IMR-90 (cell line): ENCODE measurements around the gene SQSTM1. TPM values are rescaled to one million over a fixed set of nuclear protein-coding genes. Genes with fewer than 3 reads are reported as not detected.

Source experiments
- ATAC-seq: fragments of 200-7000 bp; cut with Tn5 transposase; 2 replicates; pipeline ENCODE4 v1.9.1; 2020; ENCODE audit warnings: low read depth, mild to moderate bottlenecking, moderate library complexity
- BruUV-seq: library from RNA; stranded (reverse); fragments of 400-500 nt; replicated peaks from 2 replicates; lab custom pipeline; 2021; lab: Mats Ljungman, UMichigan
- CTCF ChIA-PET: fragments of 300-600 bp; formaldehyde crosslinking; extraction: SDS; loops from one replicate; lab custom pipeline; 2021; ENCODE audit warnings: antibody characterized with exemption; lab: Yijun Ruan, JAX
- POLR2A ChIA-PET: fragments of 300-600 bp; sonication (Branson Sonifier 250); formaldehyde crosslinking; loops from one replicate; lab custom pipeline; 2022; ENCODE audit warnings: antibody characterized with exemption; ENCODE audit not compliant: unreplicated experiment; lab: Charles Lee
- DNase-seq: peaks from one replicate; pipeline ENCODE4 v3.0.0; 2013
- H2AFZ ChIP-seq: replicated peaks from 2 replicates; pipeline ENCODE3; 2013; ENCODE audit warnings: low read length, mild to moderate bottlenecking; ENCODE audit not compliant: poor library complexity
- H2AK5ac ChIP-seq: 2 replicates; pipeline ENCODE4 v1.6.1; 2013; ENCODE audit warnings: low read depth, low read length, inconsistent platforms
- H2AK9ac ChIP-seq: replicated peaks from 2 replicates; pipeline ENCODE3; 2013; ENCODE audit warnings: mild to moderate bottlenecking, low read depth, low read length, moderate library complexity; ENCODE audit not compliant: poor library complexity
- H2BK120ac ChIP-seq: 2 replicates; pipeline ENCODE4 v1.6.1; 2013; ENCODE audit warnings: low read depth, low read length, inconsistent platforms
- H2BK15ac ChIP-seq: 3 replicates; pipeline ENCODE4 v1.6.1; 2013; ENCODE audit warnings: low read depth, low read length, inconsistent platforms
- H2BK20ac ChIP-seq: 2 replicates; pipeline ENCODE4 v1.6.1; 2013; ENCODE audit warnings: low read depth, mild to moderate bottlenecking, inconsistent platforms, low read length, moderate library complexity
- H2BK5ac ChIP-seq: 2 replicates; pipeline ENCODE4 v1.6.1; 2013; ENCODE audit warnings: mild to moderate bottlenecking, low read depth, low read length, inconsistent platforms; ENCODE audit not compliant: poor library complexity, severe bottlenecking
- H3K14ac ChIP-seq: replicated peaks from 2 replicates; pipeline ENCODE4 v1.6.1; 2013; ENCODE audit warnings: low read depth, low read length, inconsistent platforms
- H3K18ac ChIP-seq: 2 replicates; pipeline ENCODE4 v1.6.1; 2013; ENCODE audit warnings: low read depth, low read length, control low read depth
- H3K23ac ChIP-seq: 2 replicates; pipeline ENCODE4 v1.6.1; 2013; ENCODE audit warnings: low read depth, low read length, inconsistent platforms
- H3K27ac ChIP-seq: 2 replicates; pipeline ENCODE4 v1.5.1; 2013; ENCODE audit warnings: mild to moderate bottlenecking, control low read depth, low read length; ENCODE audit not compliant: insufficient read depth
- H3K27me3 ChIP-seq: 2 replicates; pipeline ENCODE4 v1.6.1; 2013; ENCODE audit warnings: low read length; ENCODE audit not compliant: control insufficient read depth, insufficient read depth
- H3K36me3 ChIP-seq: 2 replicates; pipeline ENCODE4 v1.6.1; 2013; ENCODE audit warnings: low read length, mixed read lengths; ENCODE audit not compliant: control insufficient read depth, insufficient read depth
- H3K4ac ChIP-seq: 2 replicates; pipeline ENCODE4 v1.6.1; 2013; ENCODE audit warnings: low read depth, low read length, inconsistent platforms
- H3K4me1 ChIP-seq: 2 replicates; pipeline ENCODE4 v1.6.1; 2013; ENCODE audit warnings: low read length, mixed read lengths; ENCODE audit not compliant: control insufficient read depth, insufficient read depth
- H3K4me2 ChIP-seq: 2 replicates; pipeline ENCODE4 v1.6.1; 2013; ENCODE audit warnings: low read depth, mild to moderate bottlenecking, control low read depth, low read length, moderate library complexity
- H3K4me3 ChIP-seq: 2 replicates; pipeline ENCODE4 v1.5.1; 2013; ENCODE audit warnings: low read depth, mild to moderate bottlenecking, control low read depth, low read length, moderate library complexity; ENCODE audit not compliant: insufficient read depth
- H3K56ac ChIP-seq: 2 replicates; pipeline ENCODE4 v1.6.1; 2013; ENCODE audit warnings: low read length, inconsistent platforms; ENCODE audit not compliant: insufficient read depth; ENCODE audit errors: extremely low read depth
- H3K79me1 ChIP-seq, 2 experiments: 2 replicates each; pipeline ENCODE4 v1.6.1; 2013; ENCODE audit warnings: low read length in 2 of 2, inconsistent platforms in 1 of 2, low read depth in 1 of 2
- H3K9ac ChIP-seq: 2 replicates; pipeline ENCODE4 v1.6.1; 2013; ENCODE audit warnings: low read depth, low read length, control low read depth
- H3K9me1 ChIP-seq: 2 replicates; pipeline ENCODE4 v1.6.1; 2013; ENCODE audit warnings: low read length, inconsistent platforms; ENCODE audit not compliant: insufficient read depth
- H3K9me3 ChIP-seq: 2 replicates; pipeline ENCODE4 v1.6.1; 2013; ENCODE audit warnings: low read length; ENCODE audit not compliant: control insufficient read depth, insufficient read depth
- H4K20me1 ChIP-seq: 2 replicates; pipeline ENCODE4 v1.6.1; 2013; ENCODE audit warnings: low read length, inconsistent platforms; ENCODE audit not compliant: insufficient read depth
- H4K5ac ChIP-seq: 2 replicates; pipeline ENCODE4 v1.6.1; 2013; ENCODE audit warnings: mild to moderate bottlenecking, low read depth, low read length, control low read depth
- H4K8ac ChIP-seq, 2 experiments: 2 replicates each; pipeline ENCODE4 v1.6.1; 2013; ENCODE audit warnings: low read depth in 2 of 2, low read length in 2 of 2, control low read depth in 1 of 2, inconsistent platforms in 1 of 2
- H4K91ac ChIP-seq: 2 replicates; pipeline ENCODE4 v1.6.1; 2013; ENCODE audit warnings: low read depth, low read length, inconsistent platforms; ENCODE audit not compliant: insufficient read depth
- BHLHE40 ChIP-seq: fragments of 150-350 bp; IDR thresholded peaks from 2 replicates; pipeline ENCODE4 v1.6.1; 2016; ENCODE audit warnings: mild to moderate bottlenecking, low read depth, low read length
- CEBPB ChIP-seq: IDR thresholded peaks from 2 replicates; pipeline ENCODE4 v1.6.1; 2012; ENCODE audit warnings: low read depth, low read length, improper control_type of control experiment
- CHD1 ChIP-seq: IDR thresholded peaks from 2 replicates; pipeline ENCODE4 v1.6.1; 2012; ENCODE audit warnings: low read depth, low read length, improper control_type of control experiment
- ELK1 ChIP-seq: fragments of 150-350 bp; IDR thresholded peaks from 2 replicates; pipeline ENCODE4 v1.6.1; 2016; ENCODE audit warnings: low read depth, mild to moderate bottlenecking, low read length, moderate library complexity, borderline replicate concordance
- FOS ChIP-seq: fragments of 150-350 bp; IDR thresholded peaks from 2 replicates; pipeline ENCODE4 v1.6.1; 2016; ENCODE audit warnings: low read depth, low read length
- MAFK ChIP-seq: IDR thresholded peaks from 2 replicates; pipeline ENCODE4 v1.6.1; 2012; ENCODE audit warnings: low read depth, low read length, improper control_type of control experiment
- MAZ ChIP-seq: IDR thresholded peaks from 2 replicates; pipeline ENCODE4 v1.6.1; 2012; ENCODE audit warnings: low read depth, mild to moderate bottlenecking, low read length, improper control_type of control experiment, moderate library complexity, borderline replicate concordance
- MXI1 ChIP-seq: IDR thresholded peaks from 2 replicates; pipeline ENCODE4 v1.6.1; 2012; ENCODE audit warnings: low read depth, mild to moderate bottlenecking, low read length, moderate library complexity, borderline replicate concordance
- NFE2L2 ChIP-seq: fragments of 150-350 bp; IDR thresholded peaks from 2 replicates; pipeline ENCODE4 v1.6.1; 2016; ENCODE audit warnings: low read depth, mild to moderate bottlenecking, low read length
- POLR2A ChIP-seq: IDR thresholded peaks from 2 replicates; pipeline ENCODE4 v1.6.1; 2012; ENCODE audit warnings: mild to moderate bottlenecking, low read depth, low read length
- RAD21 ChIP-seq: IDR thresholded peaks from 2 replicates; pipeline ENCODE4 v1.6.1; 2012; ENCODE audit warnings: low read length, improper control_type of control experiment
- RCOR1 ChIP-seq: IDR thresholded peaks from 2 replicates; pipeline ENCODE4 v1.6.1; 2012; ENCODE audit warnings: mild to moderate bottlenecking, low read length, improper control_type of control experiment; ENCODE audit not compliant: insufficient replicate concordance
- RFX5 ChIP-seq: IDR thresholded peaks from 2 replicates; pipeline ENCODE4 v1.8.0; 2012; ENCODE audit warnings: low read depth, mild to moderate bottlenecking, low read length, moderate library complexity
- SMC3 ChIP-seq: fragments of 150-350 bp; IDR thresholded peaks from 2 replicates; pipeline ENCODE4 v1.6.1; 2016; ENCODE audit warnings: low read depth, mild to moderate bottlenecking, antibody characterized with exemption, low read length, moderate library complexity
- USF2 ChIP-seq: fragments of 150-350 bp; IDR thresholded peaks from 2 replicates; pipeline ENCODE4 v1.6.1; 2017; ENCODE audit warnings: mild to moderate bottlenecking, antibody characterized with exemption, low read length, low read depth
- WGBS, 2 experiments: methylation state at CpG; one replicate each; pipeline versions ENCODE4 v1.1.5 to v1.1.7; 2013; ENCODE audit warnings: missing lambda C conversion rate in 2 of 2; ENCODE audit not compliant: insufficient read length in 1 of 2; ENCODE audit errors: extremely low coverage in 2 of 2; 5-methylcytosine and 5-hydroxymethylcytosine counted together
- dilution Hi-C: fragments of 300-500 bp; cut with HindIII; formaldehyde crosslinking; loops from one replicate; pipeline ENCODE4 v1.14.3; 2018; ENCODE audit warnings: low sequenced_read_pairs; ENCODE audit not compliant: unreplicated experiment
- in situ Hi-C: fragments of 300-500 bp; cut with MboI; formaldehyde crosslinking; loops from 3 replicates; pipeline ENCODE4 v1.14.3; 2019; ENCODE audit warnings: low sequenced_read_pairs, inconsistent platforms, mixed read lengths
- intact Hi-C: fragments of 100-400 bp; cut with micrococcal nuclease; formaldehyde crosslinking; loops from 2 replicates; pipeline ENCODE4 v1.10.0; 2022
- polyA plus RNA-seq, 3 experiments: library from polyadenylated mRNA; depleted of rRNA; stranded (reverse); fragments of >200 nt; gene quantifications; 2 replicates each; pipeline ENCODE4 v1.2.3, GENCODE V29; 2012; ENCODE audit warnings: low replicate concordance in 1 of 3
- total RNA-seq: library from RNA; depleted of rRNA; stranded (reverse); fragments of >200 nt; gene quantifications from 2 replicates; pipeline ENCODE4 v1.2.3, GENCODE V29; 2012
- TF ChIP-seq, protein P1 (sequence below): conservative IDR thresholded peaks from 2 replicates; pipeline ENCODE4 v1.5.1; 2012; ENCODE audit warnings: mild to moderate bottlenecking, low read depth, low read length, improper control_type of control experiment

The SQSTM1 gene
- total and polyA plus RNA-seq, 2 of the 4 experiments (the other 2 are of a cell fraction) = 152 to 184 TPM

GRCh38 chr5:179874536-179875292 lies 54.0 kb downstream of the SQSTM1 start:
- Histone ChIP-seq H2AFZ (no peak overlapping the region), H4K91ac (no peak overlapping the region), H3K14ac (no peak overlapping the region), H3K23ac (no peak overlapping the region), H4K8ac (no peak overlapping the region), H3K79me1 (no peaks in the 10 kb centered on the region; a peak in 1 of 4 replicates), H2BK120ac (no peak overlapping the region), H4K20me1 (no peaks in the 10 kb centered on the region), H3K9me1 (no peaks in the 10 kb centered on the region), H2BK5ac (no peak overlapping the region), H3K9me3 (no peaks in the 10 kb centered on the region), H3K56ac (no peak overlapping the region), H2BK20ac (no peak overlapping the region), H3K36me3 (peaks cover 73% of the 10 kb centered on the region), H3K9ac (no peak overlapping the region), H3K4me2 (no peak overlapping the region), H2BK15ac (no peak overlapping the region), H2AK5ac (no peak overlapping the region), H3K4me3 (no peak overlapping the region), H2AK9ac (no peak overlapping the region), H3K18ac (no peak overlapping the region), H3K27me3 (no peaks in the 10 kb centered on the region), H3K27ac (no peak overlapping the region), H4K5ac (no peak overlapping the region), H3K4me1 (no peaks in the 10 kb centered on the region), H3K4ac (no peak overlapping the region)
- no peak for TF ChIP-seq FOS
- no peak for TF ChIP-seq RFX5
- no peak for TF ChIP-seq MAFK
- no peak for TF ChIP-seq POLR2A
- TF ChIP-seq RAD21 = no peak
- no peak for TF ChIP-seq SMC3
- TF ChIP-seq CHD1 = no peak
- TF ChIP-seq, protein P1, sequence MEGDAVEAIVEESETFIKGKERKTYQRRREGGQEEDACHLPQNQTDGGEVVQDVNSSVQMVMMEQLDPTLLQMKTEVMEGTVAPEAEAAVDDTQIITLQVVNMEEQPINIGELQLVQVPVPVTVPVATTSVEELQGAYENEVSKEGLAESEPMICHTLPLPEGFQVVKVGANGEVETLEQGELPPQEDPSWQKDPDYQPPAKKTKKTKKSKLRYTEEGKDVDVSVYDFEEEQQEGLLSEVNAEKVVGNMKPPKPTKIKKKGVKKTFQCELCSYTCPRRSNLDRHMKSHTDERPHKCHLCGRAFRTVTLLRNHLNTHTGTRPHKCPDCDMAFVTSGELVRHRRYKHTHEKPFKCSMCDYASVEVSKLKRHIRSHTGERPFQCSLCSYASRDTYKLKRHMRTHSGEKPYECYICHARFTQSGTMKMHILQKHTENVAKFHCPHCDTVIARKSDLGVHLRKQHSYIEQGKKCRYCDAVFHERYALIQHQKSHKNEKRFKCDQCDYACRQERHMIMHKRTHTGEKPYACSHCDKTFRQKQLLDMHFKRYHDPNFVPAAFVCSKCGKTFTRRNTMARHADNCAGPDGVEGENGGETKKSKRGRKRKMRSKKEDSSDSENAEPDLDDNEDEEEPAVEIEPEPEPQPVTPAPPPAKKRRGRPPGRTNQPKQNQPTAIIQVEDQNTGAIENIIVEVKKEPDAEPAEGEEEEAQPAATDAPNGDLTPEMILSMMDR = no peak
- no peak for TF ChIP-seq RCOR1
- TF ChIP-seq CEBPB = no peak
- TF ChIP-seq MXI1 = no peak
- TF ChIP-seq ELK1 = no peak
- no peak for TF ChIP-seq USF2
- TF ChIP-seq BHLHE40 = no peak
- TF ChIP-seq MAZ = no peak
- no peak for TF ChIP-seq NFE2L2
- WGBS, 2 experiments = 96% methylated on average over 14 of the region's 28 CpGs; no CpG with 5 or more reads in 1 of the 2 experiments
- CTCF ChIA-PET = no interaction called here
- dilution Hi-C loops (no loop called here), in situ Hi-C loops (no loop called here), intact Hi-C loops (no loop called here)
- DNase-seq (no peak), ATAC-seq (no peak)
- no TSS peak for BruUV-seq
- POLR2A ChIA-PET = no interaction called here
